Stimulated activated CD4-positive, alpha-beta T cell treated with anti-CD3 and anti-CD28 coated beads, Interleukin-15, amount 100 ng/mL, for 1 hour (primary cell): ENCODE data around the gene BNC2.

Experiments
- DNase-seq, 2 donors: peaks; one replicate each; pipeline ENCODE4 v3.0.0-alpha.2; 2020; ENCODE audit warnings: low read depth in 1 of 2, low spot score in 1 of 2

BNC2 gene

DNA sequence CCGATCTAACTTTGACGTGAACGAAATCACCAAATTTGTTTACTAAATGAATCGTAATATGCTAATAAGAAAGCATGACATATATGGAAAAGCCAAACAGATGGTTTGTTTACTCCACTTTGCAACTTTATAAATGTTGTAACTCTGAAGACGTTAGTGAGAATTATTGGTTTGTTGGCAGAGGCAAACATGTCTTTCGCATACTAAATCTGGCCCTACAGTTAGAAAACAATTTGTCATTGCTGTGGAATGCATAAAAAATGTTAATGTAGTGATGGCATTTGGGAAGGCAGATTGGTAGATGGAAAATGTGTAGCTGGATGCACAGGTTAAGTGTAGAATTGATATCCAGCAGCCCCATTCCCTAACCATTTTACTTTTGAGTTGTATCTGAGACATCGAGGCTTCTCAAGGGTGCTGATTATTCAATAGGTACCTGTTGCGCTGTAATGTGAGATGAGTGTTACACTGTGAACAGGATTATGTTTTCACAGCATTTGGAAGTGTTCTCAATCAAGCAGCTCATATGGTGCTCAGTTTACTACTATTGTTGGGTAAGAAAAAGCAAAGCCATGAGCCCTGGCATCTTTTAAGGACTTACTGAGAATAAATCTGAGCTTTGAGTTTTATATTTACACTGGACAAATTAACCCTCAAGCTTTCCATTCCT lies 444.8 kb downstream of the BNC2 start:
- no peak for DNase-seq

DNA sequence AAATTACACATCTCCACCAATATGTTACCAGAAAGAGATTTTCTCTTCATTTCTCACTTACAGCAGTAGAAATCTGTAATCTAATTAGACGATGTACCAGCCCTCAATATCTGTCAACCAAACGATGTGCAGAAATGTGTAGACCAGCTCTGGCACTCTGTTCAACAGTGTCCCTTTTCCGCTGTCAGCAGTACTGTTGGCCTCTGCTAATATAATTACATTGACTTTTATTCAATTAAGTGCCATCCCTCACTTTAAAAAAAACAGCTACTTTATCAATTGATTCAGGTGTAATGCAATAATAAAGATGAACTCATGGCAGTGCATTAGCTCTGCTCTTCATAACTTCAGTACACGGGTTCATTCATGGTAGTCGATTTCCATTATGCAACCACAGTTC lies 448.4 kb downstream of the BNC2 start:
- no peak for DNase-seq

- no peak for DNase-seq
Observed at GRCh38 chr9:16421532-16421931, 448.9 kb downstream of the BNC2 start.

- DNase-seq: no peak
Observed at GRCh38 chr9:16419124-16419523, 451.3 kb downstream of the BNC2 start.

- DNase-seq: no peak
Observed at GRCh38 chr9:16418721-16419120, 451.7 kb downstream of the BNC2 start.

- DNase-seq: no peak
Observed at GRCh38 chr9:16417749-16418148, 452.7 kb downstream of the BNC2 start.

GRCh38 chr9:16417161-16417560 lies 453.3 kb downstream of the BNC2 start:
- DNase-seq: no peak

DNA sequence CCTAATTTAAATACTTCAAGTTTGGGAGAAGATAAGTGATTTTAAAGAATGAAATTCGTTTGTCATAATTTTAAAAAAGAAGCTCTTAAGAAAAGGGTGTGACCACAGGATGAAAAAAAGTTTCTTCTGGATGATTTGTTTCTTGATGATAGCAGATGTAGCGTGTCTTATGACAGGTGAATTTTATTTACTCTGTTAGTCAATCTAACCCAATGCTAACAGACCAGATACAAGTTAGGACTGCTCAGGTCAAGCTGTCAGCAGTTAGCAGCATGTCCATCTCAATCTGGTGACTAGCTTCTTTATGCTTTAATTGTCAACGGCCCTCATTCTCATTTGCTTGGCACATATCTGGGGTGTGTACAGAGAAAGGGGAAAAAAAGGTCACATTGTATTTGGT lies 456.0 kb downstream of the BNC2 start:
- no peak for DNase-seq

GRCh38 chr9:16413509-16414016 lies 456.9 kb downstream of the BNC2 start:
- no peak for DNase-seq

DNA sequence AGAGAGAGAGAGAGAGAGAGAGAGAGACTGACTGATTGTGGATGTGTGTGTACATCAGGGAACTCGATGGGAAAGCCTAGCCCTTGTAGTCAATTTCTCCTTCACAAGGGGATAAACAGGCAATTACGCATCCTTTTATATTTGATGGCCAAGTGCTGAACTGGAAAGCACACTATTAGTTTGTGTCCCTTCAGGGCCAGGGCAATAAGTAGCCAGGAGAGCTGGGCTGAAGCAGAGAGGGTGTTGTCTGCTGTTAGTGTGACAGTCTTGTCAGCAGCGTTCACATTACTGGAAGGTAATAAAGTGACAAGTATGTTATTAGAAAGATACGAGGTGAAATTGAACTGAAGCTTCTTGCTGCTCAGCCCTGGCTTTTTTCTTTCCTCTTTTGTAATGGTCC lies 457.7 kb downstream of the BNC2 start:
- DNase-seq: no peak

DNA sequence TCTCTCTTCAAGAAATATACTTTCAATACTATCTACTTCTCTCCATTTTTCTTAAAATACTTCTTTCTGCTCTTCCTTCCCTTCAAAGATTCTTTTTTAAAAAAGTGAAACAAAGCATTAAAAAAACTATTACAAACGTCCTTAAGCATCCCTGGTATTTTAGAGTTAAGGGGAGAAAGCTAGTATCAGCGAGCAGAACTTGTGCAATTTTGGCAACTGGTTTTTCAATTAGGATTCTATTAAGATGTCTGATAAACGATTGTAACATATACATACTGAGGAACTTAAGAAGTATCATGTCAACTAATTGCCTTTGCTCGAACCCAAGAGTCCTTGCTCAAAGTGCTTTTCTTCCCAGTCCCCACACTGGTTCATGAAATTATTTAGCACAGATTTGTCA lies 459.2 kb downstream of the BNC2 start:
- DNase-seq: no peak

- DNase-seq: no peak
Observed at GRCh38 chr9:16410601-16411280, 459.7 kb downstream of the BNC2 start.

DNA sequence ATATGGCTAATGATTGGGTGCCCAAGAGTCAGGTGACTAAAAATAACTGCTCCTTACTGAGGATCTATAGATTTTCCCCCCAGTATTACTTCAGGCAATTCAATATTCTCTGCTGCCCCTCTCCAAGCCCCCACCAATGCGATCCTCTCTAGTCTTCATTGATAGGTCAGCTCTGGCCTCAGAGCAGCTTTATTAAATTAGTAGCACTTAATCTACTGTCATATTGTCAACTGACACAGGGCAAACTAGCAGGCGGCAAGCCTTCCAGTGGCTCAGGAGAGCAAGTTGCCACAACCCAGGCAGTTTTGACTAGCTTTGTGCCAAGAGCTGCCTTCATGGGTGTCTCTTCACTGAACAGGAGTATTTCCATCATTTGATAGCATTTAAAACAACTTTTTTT lies 462.9 kb downstream of the BNC2 start:
- DNase-seq: no peak

DNA sequence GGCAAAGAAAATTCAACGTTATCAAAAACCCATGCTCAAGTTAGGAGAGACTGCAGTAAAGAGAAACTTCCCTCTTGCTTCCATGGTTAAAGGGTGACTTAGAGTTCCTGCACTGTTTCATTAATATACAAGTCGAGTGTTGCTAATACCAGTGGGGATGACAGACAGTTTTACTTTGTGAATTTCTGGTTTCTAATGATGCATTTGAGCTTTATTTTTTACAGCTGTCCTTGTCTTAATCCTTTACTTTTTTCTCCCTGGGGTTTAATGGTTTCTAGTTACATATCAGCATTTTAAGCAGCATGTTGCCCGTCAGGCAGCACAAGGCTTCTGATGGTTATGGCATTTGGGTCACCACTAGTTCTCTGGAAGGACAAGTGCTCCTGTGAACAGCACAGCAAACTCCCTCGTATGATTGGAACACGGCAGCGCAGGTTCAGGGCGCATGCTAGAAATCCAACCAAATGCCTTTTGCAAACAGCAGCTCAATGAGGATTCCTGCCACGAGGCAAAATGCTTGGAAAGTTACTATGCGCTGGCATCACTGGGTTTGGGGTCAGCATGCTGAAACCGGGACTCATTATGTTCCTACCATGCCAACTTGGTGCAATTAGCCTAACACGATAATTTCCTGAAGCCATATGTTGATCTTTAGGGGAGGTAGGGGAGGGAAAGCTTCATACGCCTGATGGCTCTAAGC lies 463.8 kb downstream of the BNC2 start:
- DNase-seq: no peak

DNA sequence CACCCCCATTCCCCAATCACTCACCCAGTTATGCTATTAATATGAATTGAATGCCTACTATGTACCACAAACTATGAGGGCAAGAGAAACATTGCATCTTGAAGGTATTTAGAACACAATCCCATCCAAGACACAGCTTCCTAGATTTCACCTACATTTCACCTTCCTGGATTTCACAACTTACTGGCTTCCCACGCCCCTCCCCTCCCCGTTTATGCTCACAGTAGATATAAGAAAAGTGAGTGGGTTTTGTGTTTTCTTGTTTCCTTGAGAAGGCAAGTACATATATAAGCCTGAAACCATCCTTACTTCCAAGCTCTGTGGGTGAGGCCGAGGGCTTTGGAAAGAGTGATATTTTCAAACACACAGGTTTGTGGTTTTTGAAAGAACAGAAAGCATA lies 465.0 kb downstream of the BNC2 start:
- no peak for DNase-seq

DNA sequence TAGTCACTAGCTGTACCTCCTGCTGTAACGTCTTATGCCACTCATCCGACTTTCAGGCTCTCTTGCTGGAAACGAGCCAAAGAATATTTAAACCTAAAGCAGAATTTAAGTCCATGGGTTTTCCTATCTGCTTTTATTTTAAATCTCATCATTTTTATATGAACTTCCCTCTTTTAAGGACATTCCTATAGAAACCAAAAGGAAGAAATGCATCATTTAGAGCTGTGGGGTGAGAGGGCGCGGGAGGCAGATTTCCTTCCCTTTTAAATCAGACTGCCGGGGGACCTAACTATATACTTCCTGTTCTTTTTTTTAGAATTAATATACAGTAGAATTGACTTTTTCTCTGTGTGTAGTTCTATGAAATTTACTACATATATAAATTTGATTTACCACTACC lies 468.8 kb downstream of the BNC2 start:
- no peak for DNase-seq

GRCh38 chr9:16398691-16399090 lies 471.8 kb downstream of the BNC2 start:
- DNase-seq: no peak

GRCh38 chr9:16396389-16396788 lies 474.1 kb downstream of the BNC2 start:
- DNase-seq: no peak

DNA sequence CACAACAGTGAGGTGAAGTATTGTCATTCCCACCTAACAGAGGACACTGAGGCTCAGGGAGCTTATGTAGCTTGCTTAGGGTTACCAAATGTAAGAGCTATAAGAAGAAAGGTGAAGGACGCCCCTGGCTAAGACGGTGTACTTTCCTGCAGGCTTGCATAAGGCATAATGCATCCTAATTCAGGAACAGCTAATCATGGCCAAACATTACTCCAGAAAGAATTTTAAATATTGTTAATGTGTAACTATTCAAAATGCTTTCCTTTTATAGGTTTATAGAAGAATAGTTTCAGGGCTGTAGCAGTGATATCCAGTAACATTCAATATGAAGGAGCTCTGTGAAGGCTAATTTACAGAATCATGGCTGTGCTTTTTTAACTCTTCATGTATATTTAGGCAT lies 479.1 kb downstream of the BNC2 start:
- no peak for DNase-seq

DNA sequence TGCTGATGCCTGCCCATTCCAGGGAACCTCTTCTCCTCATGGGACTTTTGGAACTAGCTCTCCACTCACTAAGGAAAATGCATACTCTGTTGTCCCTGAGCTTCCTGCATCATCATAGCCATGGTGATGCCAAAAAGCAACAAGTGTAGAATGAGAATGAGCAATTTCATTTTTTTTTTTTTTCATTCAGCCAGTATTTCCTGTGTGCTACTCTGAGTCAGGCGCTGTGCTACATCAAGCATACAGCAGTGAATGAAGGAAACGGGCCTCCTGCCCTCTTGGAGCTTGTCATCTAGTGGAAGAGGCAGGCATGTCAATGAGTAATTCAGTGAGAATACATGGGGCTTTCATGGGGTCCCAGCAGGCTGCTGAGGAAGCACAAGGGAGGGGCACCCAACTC lies 483.1 kb downstream of the BNC2 start:
- no peak for DNase-seq

DNA sequence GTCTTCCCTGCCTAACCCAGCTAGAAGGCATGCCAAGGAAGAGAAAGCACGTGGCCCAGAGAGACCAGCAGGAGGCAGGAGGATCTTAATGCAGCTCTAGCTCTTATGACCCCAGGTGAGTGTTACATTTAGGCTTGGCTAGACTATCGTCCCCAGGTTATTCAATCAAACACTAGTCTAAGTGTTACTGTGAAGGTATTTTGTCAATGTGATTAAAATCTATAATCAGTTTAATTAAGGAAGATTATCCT lies 483.7 kb downstream of the BNC2 start:
- no peak for DNase-seq

GRCh38 chr9:16386007-16386826 lies 484.3 kb downstream of the BNC2 start:
- no peak for DNase-seq
